Measurements from ENCODE around the gene BLOC1S2. TPM values are rescaled to one million over a fixed set of nuclear protein-coding genes. Genes with fewer than 3 reads are reported as not detected.

Gene BLOC1S2
- total RNA-seq, 1 donor from 2014 or later, result 93.9 TPM

GRCh38 chr10:100325158-100325557 lies 38.7 kb upstream of the BLOC1S2 start:
- TF ChIP-seq EZH2 (IDR thresholded peaks at IDR 0.05; ENCODE audit: insufficient read depth, low read length), result no peak
- no peak for TF ChIP-seq CTCF (IDR thresholded peaks at IDR 0.05; ENCODE audit: insufficient read depth, low read depth, low read length)
- Mint-ChIP-seq H3K36me3 (ENCODE audit: low read depth, unreplicated experiment) (no peaks in the 10 kb centered on the region), H3K27me3 (ENCODE audit: low read depth, unreplicated experiment) (peaks cover 40% of the 10 kb centered on the region), H3K4me1 (ENCODE audit: low read depth, unreplicated experiment) (no peaks in the 10 kb centered on the region), H3K4me3 (ENCODE audit: unreplicated experiment) (no peak overlapping the region), H3K9me3 (ENCODE audit: unreplicated experiment) (no peaks in the 10 kb centered on the region), H3K27ac (ENCODE audit: unreplicated experiment) (no peak overlapping the region)
- no peaks in the 10 kb centered on the region for H3K36me3 ChIP-seq (ENCODE audit: insufficient read depth, low read length)
- H3K9ac ChIP-seq (ENCODE audit: low read length), result no peak overlapping the region
- H4K20me1 ChIP-seq (ENCODE audit: insufficient read depth, low read length), result no peaks in the 10 kb centered on the region
- no peak overlapping the region for H3K27ac ChIP-seq (ENCODE audit: low read depth, low read length)
- no peaks in the 10 kb centered on the region for H3K79me2 ChIP-seq (ENCODE audit: insufficient read depth, low read length)
- FAIRE-seq, result no peak
- DNase-seq (ENCODE audit: low read depth), result no peak
- peaks cover 29% of the 10 kb centered on the region for H3K27me3 ChIP-seq (ENCODE audit: insufficient read depth, low read length)
- no peak overlapping the region for H3K4me3 ChIP-seq (ENCODE audit: insufficient read depth, low read depth, low read length)
- no peaks in the 10 kb centered on the region for H3K9me3 ChIP-seq (ENCODE audit: insufficient read depth, low read depth, low read length)
- H2AFZ ChIP-seq (ENCODE audit: low read depth, low read length), result no peak overlapping the region
- H3K4me2 ChIP-seq (ENCODE audit: low read length), result no peak overlapping the region
- no peaks in the 10 kb centered on the region for H3K4me1 ChIP-seq (ENCODE audit: insufficient read depth, low read length)

GRCh38 chr10:100319707-100320402 lies 33.4 kb upstream of the BLOC1S2 start:
- no peaks in the 10 kb centered on the region for H3K9me3 ChIP-seq (ENCODE audit: insufficient read depth, low read depth, low read length)
- no peaks in the 10 kb centered on the region for H3K9me3 Mint-ChIP-seq (ENCODE audit: unreplicated experiment)
- H3K27me3 ChIP-seq (ENCODE audit: insufficient read depth, low read length), result peaks cover 6% of the 10 kb centered on the region
- H3K27ac ChIP-seq (ENCODE audit: low read depth, low read length), result no peak overlapping the region
- no peaks in the 10 kb centered on the region for H3K4me1 ChIP-seq (ENCODE audit: insufficient read depth, low read length)
- no peaks in the 10 kb centered on the region for H3K36me3 ChIP-seq (ENCODE audit: insufficient read depth, low read length)
- no peak for TF ChIP-seq EZH2 (IDR thresholded peaks at IDR 0.05; ENCODE audit: insufficient read depth, low read length)
- no peak for TF ChIP-seq CTCF (IDR thresholded peaks at IDR 0.05; ENCODE audit: insufficient read depth, low read depth, low read length)
- no peak overlapping the region for H3K4me3 Mint-ChIP-seq (ENCODE audit: unreplicated experiment)
- FAIRE-seq, result no peak
- H3K4me3 ChIP-seq (ENCODE audit: insufficient read depth, low read depth, low read length), result no peak overlapping the region
- DNase-seq (ENCODE audit: low read depth), result no peak
- H3K9ac ChIP-seq (ENCODE audit: low read length), result no peak overlapping the region
- H3K36me3 Mint-ChIP-seq (ENCODE audit: low read depth, unreplicated experiment), result no peaks in the 10 kb centered on the region
- H3K27me3 Mint-ChIP-seq (ENCODE audit: low read depth, unreplicated experiment), result peaks cover 15% of the 10 kb centered on the region
- H3K4me1 Mint-ChIP-seq (ENCODE audit: low read depth, unreplicated experiment), result peaks cover 4% of the 10 kb centered on the region
- H3K27ac Mint-ChIP-seq (ENCODE audit: unreplicated experiment), result no peak overlapping the region
- no peak overlapping the region for H2AFZ ChIP-seq (ENCODE audit: low read depth, low read length)
- H4K20me1 ChIP-seq (ENCODE audit: insufficient read depth, low read length), result no peaks in the 10 kb centered on the region
- H3K79me2 ChIP-seq (ENCODE audit: insufficient read depth, low read length), result no peaks in the 10 kb centered on the region
- H3K4me2 ChIP-seq (ENCODE audit: low read length), result no peak overlapping the region

- H3K36me3 ChIP-seq (ENCODE audit: insufficient read depth, low read length), result no peaks in the 10 kb centered on the region
- H3K27me3 ChIP-seq (ENCODE audit: insufficient read depth, low read length), result peaks cover 13% of the 10 kb centered on the region
- no peak overlapping the region for H3K27ac ChIP-seq (ENCODE audit: low read depth, low read length)
- H3K4me2 ChIP-seq (ENCODE audit: low read length), result no peak overlapping the region
- Mint-ChIP-seq H3K9me3 (ENCODE audit: unreplicated experiment) (no peaks in the 10 kb centered on the region), H3K4me1 (ENCODE audit: low read depth, unreplicated experiment) (peaks cover 4% of the 10 kb centered on the region), H3K27ac (ENCODE audit: unreplicated experiment) (no peak overlapping the region), H3K36me3 (ENCODE audit: low read depth, unreplicated experiment) (no peaks in the 10 kb centered on the region), H3K4me3 (ENCODE audit: unreplicated experiment) (no peak overlapping the region), H3K27me3 (ENCODE audit: low read depth, unreplicated experiment) (peaks cover 20% of the 10 kb centered on the region)
- no peaks in the 10 kb centered on the region for H4K20me1 ChIP-seq (ENCODE audit: insufficient read depth, low read length)
- H3K9ac ChIP-seq (ENCODE audit: low read length), result no peak overlapping the region
- H3K4me3 ChIP-seq (ENCODE audit: insufficient read depth, low read depth, low read length), result no peak overlapping the region
- DNase-seq (ENCODE audit: low read depth), result no peak
- H3K4me1 ChIP-seq (ENCODE audit: insufficient read depth, low read length), result no peaks in the 10 kb centered on the region
- no peak overlapping the region for H2AFZ ChIP-seq (ENCODE audit: low read depth, low read length)
- no peaks in the 10 kb centered on the region for H3K9me3 ChIP-seq (ENCODE audit: insufficient read depth, low read depth, low read length)
- no peaks in the 10 kb centered on the region for H3K79me2 ChIP-seq (ENCODE audit: insufficient read depth, low read length)
- TF ChIP-seq CTCF (IDR thresholded peaks at IDR 0.05; ENCODE audit: insufficient read depth, low read depth, low read length), result no peak
- no peak for TF ChIP-seq EZH2 (IDR thresholded peaks at IDR 0.05; ENCODE audit: insufficient read depth, low read length)
- FAIRE-seq, result no peak
Observed at GRCh38 chr10:100318207-100318606, 31.7 kb upstream of the BLOC1S2 start.

Measured in astrocyte (in vitro differentiated cells and primary cell).